CD4-positive, alpha-beta T cell treated with Interleukin-2 at 100 ng/mL for 4 hours (primary cell): ENCODE data around the gene LPAR2.
"Not testable (repeated sequence)": the region's sequence is repeated elsewhere in the genome, so short reads cannot be mapped to it uniquely, and the experiment has no call there.

Experiments
- DNase-seq: peaks from one replicate; pipeline ENCODE4 v3.0.0-alpha.2; 2020; ENCODE audit warnings: low spot score

Gene LPAR2

GRCh38 chr19:19627621-19628500, at the start of gene LPAR2:
Gene LPAR2, minus strand, starts transcription at chr19:19628220. Its CDS starts 945 bp downstream, at chr19:19627275.
- DNase-seq, result peak; percentile 74

- no peak for DNase-seq
Measured at GRCh38 chr19:19677579-19677978, 49.6 kb upstream of the LPAR2 start.

- DNase-seq, result no peak
Measured at GRCh38 chr19:19674315-19674714, 46.3 kb upstream of the LPAR2 start.

- no peak for DNase-seq
Measured at GRCh38 chr19:19672816-19673215, 44.8 kb upstream of the LPAR2 start.

- peak; percentile 23 for DNase-seq
Measured at GRCh38 chr19:19670070-19670551, 42.1 kb upstream of the LPAR2 start.

- peak; percentile 95 for DNase-seq
Measured at GRCh38 chr19:19668230-19669012, 40.4 kb upstream of the LPAR2 start, which contains the start of gene ZNF101. Gene ZNF101, plus strand, starts transcription at chr19:19668839. Its CDS starts 125 bp downstream, at chr19:19668964.

- not testable (repeated sequence) for DNase-seq
Measured at GRCh38 chr19:19665420-19665948, 37.5 kb upstream of the LPAR2 start.

- DNase-seq, result peak; percentile 98
Measured at GRCh38 chr19:19663256-19664120, 35.5 kb upstream of the LPAR2 start, which contains the start of gene ATP13A1. Gene ATP13A1, minus strand, starts transcription at chr19:19663676. Its CDS starts 10 bp downstream, at chr19:19663666.

- DNase-seq, result peak; percentile 2
Measured at GRCh38 chr19:19662871-19663255, 34.8 kb upstream of the LPAR2 start.

- no peak for DNase-seq
Measured at GRCh38 chr19:19662344-19662743, 34.3 kb upstream of the LPAR2 start.

GRCh38 chr19:19661675-19662251, 33.7 kb upstream of the LPAR2 start:
- DNase-seq, result peak; percentile 50

GRCh38 chr19:19661141-19661674, 33.2 kb upstream of the LPAR2 start:
- no peak for DNase-seq

- no peak for DNase-seq
Measured at GRCh38 chr19:19659646-19660245, 31.7 kb upstream of the LPAR2 start.

- DNase-seq, result no peak
Measured at GRCh38 chr19:19657397-19657783, 29.4 kb upstream of the LPAR2 start.

GRCh38 chr19:19656451-19657396, 28.7 kb upstream of the LPAR2 start:
- DNase-seq, result no peak

GRCh38 chr19:19655641-19656343, 27.8 kb upstream of the LPAR2 start:
- no peak for DNase-seq

- DNase-seq, result no peak
Measured at GRCh38 chr19:19655051-19655594, 27.1 kb upstream of the LPAR2 start.

- DNase-seq, result no peak
Measured at GRCh38 chr19:19654441-19654840, 26.4 kb upstream of the LPAR2 start.
